Stimulated activated effector memory CD8-positive, alpha-beta T cell treated with anti-CD3 and anti-CD28 coated beads, Interleukin-12 subunit alpha, Interleukin-12 subunit beta, amount 100 ng/mL, for 72 hours (primary cell): ENCODE results near the gene ETNPPL.
"Not testable (repeated sequence)": the region's sequence is repeated elsewhere in the genome, so short reads cannot be mapped to it uniquely, and the experiment has no call there.

ENCODE experiments used
- ATAC-seq: fragments of 150-1000 bp; cut with Tn5 transposase; 2 replicates; pipeline ENCODE4 v1.10.0; 2021
- DNase-seq, 2 donors: peaks; one replicate each; pipeline ENCODE4 v3.0.0; 2021 to 2022; ENCODE audit warnings: low spot score in 2 of 2
- H3K27ac Mint-ChIP-seq: one replicate; pipeline ENCODE4 v1.8.0; 2022; ENCODE audit warnings: mild to moderate bottlenecking, mixed read lengths
- H3K36me3 Mint-ChIP-seq: one replicate; pipeline ENCODE4 v1.8.0; 2022; ENCODE audit warnings: mild to moderate bottlenecking, mixed read lengths
- H3K4me1 Mint-ChIP-seq: one replicate; pipeline ENCODE4 v1.8.0; 2022; ENCODE audit warnings: mixed read lengths
- H3K4me3 Mint-ChIP-seq: one replicate; pipeline ENCODE4 v1.8.0; 2022; ENCODE audit warnings: mild to moderate bottlenecking, mixed read lengths
- H3K9me3 Mint-ChIP-seq: one replicate; pipeline ENCODE4 v1.8.0; 2022; ENCODE audit warnings: mixed read lengths

ETNPPL gene

GRCh38 chr4:108730579-108730978, 32.3 kb downstream of the ETNPPL start:
- DNase-seq (no peak), ATAC-seq (no peak)
- no peak overlapping the region for H3K4me3 Mint-ChIP-seq
- H3K9me3 Mint-ChIP-seq, result peaks cover 8% of the 10 kb centered on the region
- H3K27ac Mint-ChIP-seq, result no peak overlapping the region
- H3K36me3 Mint-ChIP-seq, result no peaks in the 10 kb centered on the region
- H3K4me1 Mint-ChIP-seq, result no peaks in the 10 kb centered on the region

DNA sequence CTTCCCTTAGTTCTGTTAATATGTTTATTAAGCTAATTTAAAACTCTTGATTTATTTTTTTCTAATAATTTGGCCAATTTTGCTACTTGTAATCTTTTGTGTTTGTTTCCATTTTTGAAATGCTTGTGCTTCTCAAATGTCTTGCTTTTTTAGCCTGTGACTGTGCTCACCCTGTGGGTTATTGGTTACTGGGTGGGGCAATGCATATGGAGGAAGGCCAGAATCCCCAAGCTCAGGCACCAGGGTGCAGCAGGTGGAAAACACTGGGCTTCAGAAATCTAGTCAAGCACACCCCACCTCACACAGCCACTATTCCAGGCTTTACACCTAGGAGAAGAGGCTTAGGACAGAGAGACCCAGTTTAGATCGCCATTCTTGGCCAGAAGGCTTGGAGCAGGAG, 33.1 kb downstream of the ETNPPL start:
- DNase-seq (no peak), ATAC-seq (no peak)
- Mint-ChIP-seq H3K4me1 (no peaks in the 10 kb centered on the region), H3K9me3 (peaks cover 8% of the 10 kb centered on the region), H3K27ac (no peak overlapping the region), H3K36me3 (no peaks in the 10 kb centered on the region), H3K4me3 (no peak overlapping the region)

- Mint-ChIP-seq H3K27ac (no peak overlapping the region), H3K4me3 (no peak overlapping the region), H3K9me3 (peaks cover 8% of the 10 kb centered on the region), H3K36me3 (no peaks in the 10 kb centered on the region), H3K4me1 (no peaks in the 10 kb centered on the region)
- ATAC-seq, result no peak
- DNase-seq, result no peak
Measured at GRCh38 chr4:108725457-108725856, 37.4 kb downstream of the ETNPPL start.

DNA sequence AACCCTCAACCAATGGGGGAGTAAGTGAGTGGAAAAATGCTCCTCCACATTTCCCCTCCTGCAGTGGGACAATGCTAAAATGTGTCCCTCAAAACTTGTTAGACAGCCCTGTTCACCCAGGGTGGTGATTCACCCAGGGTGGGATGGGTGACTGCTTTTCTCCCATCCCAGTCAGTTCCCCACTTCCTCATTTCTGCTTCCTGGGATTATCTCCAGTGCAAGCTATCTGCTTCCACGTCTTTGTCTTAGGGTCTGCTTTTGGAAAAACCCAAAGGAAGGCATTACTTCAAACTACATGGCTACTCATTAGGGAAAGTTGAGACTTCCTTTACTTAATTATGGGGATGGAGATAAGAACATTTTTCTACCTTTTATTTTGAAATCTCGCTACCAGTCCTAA, 45.5 kb downstream of the ETNPPL start:
- ATAC-seq (no peak), DNase-seq (no peak)
- H3K4me1 Mint-ChIP-seq, result no peaks in the 10 kb centered on the region
- no peak overlapping the region for H3K4me3 Mint-ChIP-seq
- no peak overlapping the region for H3K27ac Mint-ChIP-seq
- H3K36me3 Mint-ChIP-seq, result no peaks in the 10 kb centered on the region
- no peaks in the 10 kb centered on the region for H3K9me3 Mint-ChIP-seq

DNA sequence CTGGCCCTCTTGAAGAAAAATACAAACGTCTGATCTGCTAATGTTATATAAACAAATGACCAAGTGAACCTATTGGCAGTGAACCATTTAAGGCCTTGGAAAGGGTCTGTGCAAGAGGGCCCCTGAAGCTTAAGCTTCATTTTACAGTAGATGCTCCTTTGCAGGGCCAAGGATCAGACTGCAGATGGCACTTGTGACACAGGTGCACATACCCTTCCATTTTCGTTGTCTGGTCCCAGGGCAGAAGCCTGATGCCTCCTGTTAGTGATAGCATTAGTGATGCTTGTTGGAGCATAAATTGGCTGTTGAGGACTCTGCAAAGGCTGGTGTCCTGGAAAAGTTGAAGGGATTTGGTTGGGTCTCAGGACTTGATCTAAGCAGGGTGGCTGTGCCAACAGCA, 46.5 kb downstream of the ETNPPL start:
- H3K36me3 Mint-ChIP-seq, result no peaks in the 10 kb centered on the region
- no peak overlapping the region for H3K27ac Mint-ChIP-seq
- no peaks in the 10 kb centered on the region for H3K9me3 Mint-ChIP-seq
- DNase-seq (no peak), ATAC-seq (no peak)
- H3K4me1 Mint-ChIP-seq, result no peaks in the 10 kb centered on the region
- H3K4me3 Mint-ChIP-seq, result no peak overlapping the region

- no peaks in the 10 kb centered on the region for H3K9me3 Mint-ChIP-seq
- no peak overlapping the region for H3K27ac Mint-ChIP-seq
- H3K4me1 Mint-ChIP-seq, result no peaks in the 10 kb centered on the region
- no peak for DNase-seq
- ATAC-seq, result no peak
- no peak overlapping the region for H3K4me3 Mint-ChIP-seq
- H3K36me3 Mint-ChIP-seq, result no peaks in the 10 kb centered on the region
Measured at GRCh38 chr4:108714880-108715279, 48.0 kb downstream of the ETNPPL start.

DNA sequence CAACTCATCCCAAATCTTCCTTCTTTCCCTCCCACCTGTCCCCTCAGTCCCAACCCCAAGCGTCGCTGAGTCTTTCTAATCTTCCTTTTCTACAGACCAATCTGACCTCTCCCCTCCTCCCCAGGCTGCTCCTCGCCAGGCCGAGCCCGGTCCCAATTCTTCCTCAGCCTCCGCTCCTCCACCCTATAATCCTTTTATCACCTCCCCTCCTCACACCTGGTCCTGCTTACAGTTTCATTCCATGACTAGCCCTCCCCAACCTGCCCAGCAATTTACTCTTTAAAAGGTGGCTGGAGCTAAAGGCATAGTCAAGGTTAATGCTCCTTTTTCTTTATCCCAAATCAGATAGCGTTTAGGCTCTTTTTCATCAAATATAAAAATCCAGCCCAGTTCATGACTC, 52.3 kb downstream of the ETNPPL start:
- H3K4me1 Mint-ChIP-seq, H3K36me3 Mint-ChIP-seq, H3K9me3 Mint-ChIP-seq, H3K27ac Mint-ChIP-seq, H3K4me3 Mint-ChIP-seq, ATAC-seq, DNase-seq: not testable (repeated sequence)

GRCh38 chr4:108709722-108710121, 53.1 kb downstream of the ETNPPL start:
- H3K9me3 Mint-ChIP-seq, result no peaks in the 10 kb centered on the region
- ATAC-seq, result no peak

GRCh38 chr4:108709234-108709633, 53.6 kb downstream of the ETNPPL start:
- ATAC-seq (no peak), DNase-seq (no peak)
- Mint-ChIP-seq H3K27ac (no peak overlapping the region), H3K9me3 (no peaks in the 10 kb centered on the region), H3K4me3 (no peak overlapping the region), H3K36me3 (no peaks in the 10 kb centered on the region), H3K4me1 (no peaks in the 10 kb centered on the region)

More at GRCh38 chr4:108709722-108710121, 53.1 kb downstream of the ETNPPL start:
- Mint-ChIP-seq H3K36me3 (no peaks in the 10 kb centered on the region), H3K4me1 (no peaks in the 10 kb centered on the region), H3K4me3 (no peak overlapping the region), H3K27ac (no peak overlapping the region)
- DNase-seq, result no peak

GRCh38 chr4:108706289-108706688, 56.6 kb downstream of the ETNPPL start:
- no peak for ATAC-seq
- DNase-seq, result no peak
- no peaks in the 10 kb centered on the region for H3K9me3 Mint-ChIP-seq
- H3K36me3 Mint-ChIP-seq, result no peaks in the 10 kb centered on the region
- no peak overlapping the region for H3K4me3 Mint-ChIP-seq
- H3K27ac Mint-ChIP-seq, result no peak overlapping the region
- H3K4me1 Mint-ChIP-seq, result peaks cover 16% of the 10 kb centered on the region

- H3K9me3 Mint-ChIP-seq, result no peaks in the 10 kb centered on the region
- ATAC-seq, result no peak
Measured at GRCh38 chr4:108703966-108704365, 58.9 kb downstream of the ETNPPL start.

DNA sequence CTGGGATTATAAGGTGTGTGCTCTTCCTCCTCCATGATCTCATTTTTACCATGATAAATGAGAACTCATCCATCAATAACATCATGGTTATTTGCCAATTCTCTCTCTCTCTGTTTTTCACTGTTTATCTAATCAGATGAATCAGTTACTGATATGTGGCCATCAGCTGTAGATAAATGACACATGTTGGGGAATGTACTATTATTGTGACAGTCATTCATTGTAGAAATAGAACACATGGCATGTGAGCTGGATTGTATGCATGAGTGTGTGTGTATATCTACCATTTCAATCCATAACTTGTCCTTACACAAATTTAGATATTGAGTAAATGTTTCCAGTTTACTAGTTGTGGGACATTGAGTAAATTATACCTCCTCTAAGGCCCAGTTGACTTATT, 59.5 kb downstream of the ETNPPL start:
- Mint-ChIP-seq H3K4me3 (no peak overlapping the region), H3K27ac (peak overlapping the region; percentile 63), H3K36me3 (no peaks in the 10 kb centered on the region), H3K4me1 (peaks cover 16% of the 10 kb centered on the region), H3K9me3 (no peaks in the 10 kb centered on the region)
- DNase-seq (no peak), ATAC-seq (peak; percentile 66)

More at GRCh38 chr4:108703966-108704365, 58.9 kb downstream of the ETNPPL start:
- no peak for DNase-seq
- Mint-ChIP-seq H3K4me3 (no peak overlapping the region), H3K4me1 (peaks cover 16% of the 10 kb centered on the region), H3K36me3 (no peaks in the 10 kb centered on the region), H3K27ac (no peak overlapping the region)

- peak; percentile 46 for ATAC-seq
- H3K36me3 Mint-ChIP-seq, result no peaks in the 10 kb centered on the region
- peaks cover 16% of the 10 kb centered on the region for H3K4me1 Mint-ChIP-seq
- peak overlapping the region; percentile 63 for H3K27ac Mint-ChIP-seq
- no peak overlapping the region for H3K4me3 Mint-ChIP-seq
- H3K9me3 Mint-ChIP-seq, result no peaks in the 10 kb centered on the region
- no peak for DNase-seq
Measured at GRCh38 chr4:108702960-108703359, 59.9 kb downstream of the ETNPPL start.

- Mint-ChIP-seq H3K27ac (no peak overlapping the region), H3K4me1 (peaks cover 16% of the 10 kb centered on the region), H3K4me3 (no peak overlapping the region), H3K36me3 (no peaks in the 10 kb centered on the region), H3K9me3 (no peaks in the 10 kb centered on the region)
- no peak for DNase-seq
- no peak for ATAC-seq
Measured at GRCh38 chr4:108700081-108700757, 62.6 kb downstream of the ETNPPL start.

DNA sequence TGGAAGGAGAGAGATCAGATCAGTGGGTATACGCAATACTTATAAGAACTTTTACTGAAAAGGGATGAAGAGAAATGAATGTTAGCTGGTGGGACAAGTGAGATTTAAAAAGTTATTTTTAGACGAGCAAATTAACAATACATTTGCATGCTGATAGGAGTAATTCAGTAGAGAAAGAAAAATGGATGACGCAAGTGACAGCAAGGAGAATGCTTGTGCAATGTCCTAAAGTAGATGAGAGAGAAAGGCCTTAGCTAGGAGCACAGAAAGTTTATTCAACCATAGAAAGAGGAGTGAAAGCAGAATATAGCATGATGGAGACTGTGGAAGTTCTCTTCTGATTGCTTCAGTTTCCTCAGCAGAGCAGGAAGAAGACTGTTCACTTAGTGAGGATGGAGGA, 66.7 kb downstream of the ETNPPL start:
- Mint-ChIP-seq H3K4me3 (no peak overlapping the region), H3K36me3 (no peaks in the 10 kb centered on the region), H3K4me1 (no peaks in the 10 kb centered on the region), H3K9me3 (no peaks in the 10 kb centered on the region), H3K27ac (no peak overlapping the region)
- no peak for DNase-seq
- ATAC-seq, result no peak

- no peak for DNase-seq
- H3K36me3 Mint-ChIP-seq, result no peaks in the 10 kb centered on the region
- no peaks in the 10 kb centered on the region for H3K9me3 Mint-ChIP-seq
- no peak overlapping the region for H3K4me3 Mint-ChIP-seq
- H3K4me1 Mint-ChIP-seq, result no peaks in the 10 kb centered on the region
- no peak for ATAC-seq
- H3K27ac Mint-ChIP-seq, result no peak overlapping the region
Measured at GRCh38 chr4:108695062-108695461, 67.8 kb downstream of the ETNPPL start.

GRCh38 chr4:108694423-108694822, 68.4 kb downstream of the ETNPPL start:
- Mint-ChIP-seq H3K9me3 (no peaks in the 10 kb centered on the region), H3K27ac (no peak overlapping the region), H3K36me3 (no peaks in the 10 kb centered on the region), H3K4me1 (no peaks in the 10 kb centered on the region), H3K4me3 (no peak overlapping the region)
- DNase-seq (no peak), ATAC-seq (no peak)
